ENCODE measurements around the gene ZNF814. TPM values are rescaled to one million over a fixed set of nuclear protein-coding genes. Genes with fewer than 3 reads are reported as not detected.
"Not testable (repeated sequence)": the region's sequence is repeated elsewhere in the genome, so short reads cannot be mapped to it uniquely, and the experiment has no call there.

ZNF814 gene
- total RNA-seq, 1 donor from 2014 or later: 22.3 TPM

DNA sequence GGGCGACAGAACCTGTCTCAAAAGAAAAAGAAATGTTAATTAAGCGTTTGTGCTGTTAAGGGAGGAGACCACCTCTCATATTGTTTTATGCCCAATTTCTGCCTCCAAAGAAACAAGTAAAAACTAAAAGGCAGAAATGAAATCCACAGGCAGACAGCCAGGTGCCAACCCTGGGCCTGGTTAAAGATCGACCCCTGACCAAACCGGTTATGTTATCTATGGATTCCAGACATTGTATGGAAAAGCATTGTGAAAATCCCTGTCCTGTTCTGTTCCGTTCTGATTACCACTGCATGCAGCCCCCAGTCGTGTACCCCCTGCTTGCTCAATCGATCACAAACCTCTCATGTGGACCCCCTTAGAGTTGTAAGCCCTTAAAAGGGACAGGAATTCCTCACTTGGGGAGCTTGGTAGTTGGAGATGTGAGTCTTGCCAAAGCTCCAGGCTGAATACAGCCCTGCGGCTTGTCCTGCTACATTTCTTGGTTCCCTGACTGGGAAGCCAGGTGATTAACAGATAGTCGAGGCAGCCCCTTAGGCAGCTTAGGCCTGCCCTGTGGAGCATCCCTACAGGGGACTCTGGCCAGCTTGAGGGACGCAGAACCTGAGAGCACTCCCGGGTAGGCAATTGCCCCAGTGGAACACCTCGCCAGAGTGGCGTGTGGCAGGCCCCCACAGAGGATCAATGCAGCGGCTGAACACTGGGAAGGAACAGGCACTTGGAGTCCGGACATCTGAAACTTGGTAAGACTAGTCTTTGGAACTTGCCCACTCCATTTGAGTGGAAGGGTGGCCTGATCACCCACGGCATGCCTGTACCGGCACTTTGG is 73.4 kb downstream of the ZNF814 start:
- H3K27ac Mint-ChIP-seq (ENCODE audit: unreplicated experiment): peak overlapping the region; percentile 67
- no peak for TF ChIP-seq CTCF (IDR thresholded peaks at IDR 0.05; ENCODE audit: unreplicated experiment)
- H3K4me1 Mint-ChIP-seq (ENCODE audit: unreplicated experiment): peaks cover 37% of the 10 kb centered on the region
- H3K9me3 Mint-ChIP-seq (ENCODE audit: unreplicated experiment): no peaks in the 10 kb centered on the region
- H3K27me3 Mint-ChIP-seq (ENCODE audit: unreplicated experiment): peaks cover 15% of the 10 kb centered on the region
- peak overlapping the region; percentile 96 for H3K4me3 Mint-ChIP-seq (ENCODE audit: unreplicated experiment)
- H3K36me3 Mint-ChIP-seq (ENCODE audit: low read depth, unreplicated experiment): peaks cover 25% of the 10 kb centered on the region
- no peak for DNase-seq (ENCODE audit: low spot score)

GRCh38 chr19:57814505-57815246 is 74.2 kb downstream of the ZNF814 start, which contains the start of gene ZNF552:
Gene ZNF552, minus strand, starts transcription at chr19:57814913. Its CDS starts 170 bp downstream, at chr19:57814743.
- TF ChIP-seq CTCF (IDR thresholded peaks at IDR 0.05; ENCODE audit: unreplicated experiment): no peak
- Mint-ChIP-seq H3K36me3 (ENCODE audit: low read depth, unreplicated experiment) (peaks cover 20% of the 10 kb centered on the region), H3K4me3 (ENCODE audit: unreplicated experiment) (peak within 1 kb of the TSS; percentile 96), H3K27ac (ENCODE audit: unreplicated experiment) (peak within 1 kb of the TSS; percentile 74), H3K27me3 (ENCODE audit: unreplicated experiment) (peaks cover 13% of the 10 kb centered on the region), H3K4me1 (ENCODE audit: unreplicated experiment) (peaks cover 32% of the 10 kb centered on the region), H3K9me3 (ENCODE audit: unreplicated experiment) (no peaks in the 10 kb centered on the region)
- peak; percentile 68 for DNase-seq (ENCODE audit: low spot score)

DNA sequence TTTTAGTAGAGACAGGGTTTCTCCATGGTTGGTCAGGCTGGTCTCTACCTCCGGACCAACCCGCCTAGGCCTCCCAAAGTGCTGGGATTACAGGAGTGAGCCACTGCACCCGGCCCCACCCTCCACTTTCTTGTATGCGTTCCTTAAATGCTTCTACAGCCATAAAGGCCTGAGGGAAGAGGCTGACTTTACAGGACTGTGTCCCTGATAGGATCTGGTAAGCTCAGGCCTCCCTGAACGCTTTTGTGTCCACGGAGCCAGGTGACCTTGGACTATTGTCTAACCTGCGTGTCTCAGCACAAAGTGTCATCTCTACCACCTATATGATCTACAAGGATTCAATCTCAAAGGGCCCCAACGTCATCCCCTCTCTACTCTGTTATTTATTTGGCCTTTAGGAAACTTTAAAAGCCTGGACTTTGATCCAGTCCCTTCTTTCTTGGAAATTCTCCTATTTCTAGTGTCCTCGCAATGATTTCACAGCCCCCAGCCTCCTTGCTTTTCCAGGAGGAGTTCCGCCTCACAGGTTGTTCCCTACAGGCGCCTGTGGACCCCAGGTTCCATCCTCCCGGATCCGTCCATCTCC is 74.8 kb downstream of the ZNF814 start:
- Mint-ChIP-seq H3K4me1 (ENCODE audit: unreplicated experiment) (peaks cover 34% of the 10 kb centered on the region), H3K4me3 (ENCODE audit: unreplicated experiment) (peak overlapping the region; percentile 96), H3K27me3 (ENCODE audit: unreplicated experiment) (peaks cover 13% of the 10 kb centered on the region), H3K36me3 (ENCODE audit: low read depth, unreplicated experiment) (peaks cover 20% of the 10 kb centered on the region), H3K9me3 (ENCODE audit: unreplicated experiment) (no peaks in the 10 kb centered on the region), H3K27ac (ENCODE audit: unreplicated experiment) (peak overlapping the region; percentile 74)
- no peak for DNase-seq (ENCODE audit: low spot score)
- no peak for TF ChIP-seq CTCF (IDR thresholded peaks at IDR 0.05; ENCODE audit: unreplicated experiment)

- peaks cover 20% of the 10 kb centered on the region for H3K36me3 Mint-ChIP-seq (ENCODE audit: low read depth, unreplicated experiment)
- H3K4me1 Mint-ChIP-seq (ENCODE audit: unreplicated experiment): peaks cover 31% of the 10 kb centered on the region
- not testable (repeated sequence) for DNase-seq (ENCODE audit: low spot score); H3K9me3 Mint-ChIP-seq (ENCODE audit: unreplicated experiment)
- peak overlapping the region; percentile 47 for H3K4me3 Mint-ChIP-seq (ENCODE audit: unreplicated experiment)
- peak overlapping the region; percentile 57 for H3K27ac Mint-ChIP-seq (ENCODE audit: unreplicated experiment)
- peaks cover 11% of the 10 kb centered on the region for H3K27me3 Mint-ChIP-seq (ENCODE audit: unreplicated experiment)
Measured at GRCh38 chr19:57812975-57813820, 75.6 kb downstream of the ZNF814 start.

GRCh38 chr19:57812226-57812625 is 76.6 kb downstream of the ZNF814 start:
- Mint-ChIP-seq H3K4me1 (ENCODE audit: unreplicated experiment) (peaks cover 29% of the 10 kb centered on the region), H3K9me3 (ENCODE audit: unreplicated experiment) (no peaks in the 10 kb centered on the region), H3K4me3 (ENCODE audit: unreplicated experiment) (peak overlapping the region; percentile 65), H3K36me3 (ENCODE audit: low read depth, unreplicated experiment) (peaks cover 25% of the 10 kb centered on the region), H3K27ac (ENCODE audit: unreplicated experiment) (peak overlapping the region; percentile 3), H3K27me3 (ENCODE audit: unreplicated experiment) (peaks cover 9% of the 10 kb centered on the region)
- no peak for TF ChIP-seq CTCF (IDR thresholded peaks at IDR 0.05; ENCODE audit: unreplicated experiment)
- no peak for DNase-seq (ENCODE audit: low spot score)

DNA sequence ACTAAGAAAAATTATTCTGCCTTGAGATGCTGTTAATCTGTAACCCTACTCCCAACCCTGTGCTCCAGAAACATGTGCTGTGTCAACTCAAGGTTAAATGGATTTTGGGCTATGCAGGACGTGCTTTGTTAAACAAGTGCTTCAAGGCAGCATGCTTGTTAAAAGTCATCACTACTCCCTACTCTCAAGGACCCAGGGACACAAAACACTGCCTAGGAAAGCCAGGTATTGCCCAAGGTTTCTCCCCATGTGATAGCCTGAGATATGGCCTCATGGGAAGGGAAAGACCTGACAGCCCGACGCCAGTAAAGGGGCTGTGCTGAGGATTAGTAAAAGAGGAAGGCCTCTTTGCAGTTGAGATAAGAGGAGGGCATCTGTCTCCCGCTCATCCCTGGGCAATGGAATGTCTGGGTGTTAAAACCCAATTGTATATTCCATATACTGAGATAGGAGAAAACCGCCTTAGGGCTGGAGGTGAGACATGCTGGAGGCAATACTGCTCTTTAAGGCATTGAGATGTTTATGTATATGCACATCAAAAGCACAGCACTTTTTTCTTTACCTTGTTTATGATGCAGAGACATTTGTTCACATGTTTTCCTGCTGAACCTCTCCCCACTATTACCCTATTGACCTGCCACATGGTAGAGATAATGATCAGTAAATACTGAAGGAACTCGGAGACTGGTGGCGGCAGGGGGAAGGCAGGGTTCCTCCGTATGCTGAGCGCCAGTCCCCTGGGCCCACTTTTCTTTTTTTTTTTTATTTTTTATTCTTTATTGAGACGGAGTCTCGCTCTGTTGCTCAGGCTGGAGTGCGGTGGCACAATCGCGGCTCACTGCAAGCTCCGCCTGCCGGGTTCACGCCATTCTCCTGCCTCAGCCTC is 78.2 kb downstream of the ZNF814 start:
- not testable (repeated sequence) for H3K27me3 Mint-ChIP-seq (ENCODE audit: unreplicated experiment); DNase-seq (ENCODE audit: low spot score); H3K4me3 Mint-ChIP-seq (ENCODE audit: unreplicated experiment); H3K9me3 Mint-ChIP-seq (ENCODE audit: unreplicated experiment); H3K27ac Mint-ChIP-seq (ENCODE audit: unreplicated experiment)
- H3K4me1 Mint-ChIP-seq (ENCODE audit: unreplicated experiment): peaks cover 31% of the 10 kb centered on the region
- peaks cover 26% of the 10 kb centered on the region for H3K36me3 Mint-ChIP-seq (ENCODE audit: low read depth, unreplicated experiment)

Measured in endothelial cell (in vitro differentiated cells).